ENCODE results near the gene GMIP. TPM values are rescaled to one million over a fixed set of nuclear protein-coding genes. Genes with fewer than 3 reads are reported as not detected.

The GMIP gene
- total and polyA plus RNA-seq, 2 donors (not counting 1 experiment from before 2014, with no cell fraction given): 2.3 to 5.3 TPM

- Histone ChIP-seq H2AFZ (ENCODE audit: low read length) (no peak overlapping the region), H4K20me1 (ENCODE audit: control insufficient read depth, extremely low read depth, insufficient read depth, low read length) (no peaks in the 10 kb centered on the region), H3K4me3 (replicated peaks in 1 of 4; ENCODE audit: control extremely low read depth in 1 of 4, insufficient read depth in 1 of 4, low read depth in 3 of 4, low read length in 4 of 4) (no peak overlapping the region), H3K27me3 (ENCODE audit: control insufficient read depth, insufficient read depth, low read length) (no peaks in the 10 kb centered on the region), H3K9me3 (ENCODE audit: control insufficient read depth, insufficient read depth, low read depth, low read length) (no peaks in the 10 kb centered on the region), H3K4me2 (ENCODE audit: extremely low read depth, insufficient read depth, low read length) (no peak overlapping the region), H3K27ac (ENCODE audit: insufficient read depth, low read length) (no peak overlapping the region), H3K4me1 (ENCODE audit: control insufficient read depth, extremely low read depth, insufficient read depth, low read length) (no peaks in the 10 kb centered on the region), H3K9ac (ENCODE audit: insufficient read depth, low read length) (no peak overlapping the region), H3K79me2 (ENCODE audit: control insufficient read depth, insufficient read depth, low read length) (no peaks in the 10 kb centered on the region), H3K36me3 (ENCODE audit: control insufficient read depth, insufficient read depth, low read length) (peaks cover 52% of the 10 kb centered on the region)
- TF ChIP-seq EZH2 (IDR thresholded peaks at IDR 0.05; ENCODE audit: low read length, missing control alignments) (no peak), CTCF (conservative IDR thresholded peaks at IDR 0.05 in 1 of 2, IDR thresholded peaks at IDR 0.05 in 1 of 2; ENCODE audit: low read depth in 1 of 2, low read length in 2 of 2) (no peak)
- peak in 1 of 2 donors; percentile 39 for DNase-seq (ENCODE audit: low read depth in 2 of 2)
These were observed 9.2 kb upstream of the GMIP start for GRCh38 chr19:19652482-19653295.

GRCh38 chr19:19651076-19651475 is 7.6 kb upstream of the GMIP start:
- Histone ChIP-seq H3K4me1 (ENCODE audit: control insufficient read depth, extremely low read depth, insufficient read depth, low read length) (no peaks in the 10 kb centered on the region), H2AFZ (ENCODE audit: low read length) (no peak overlapping the region), H3K4me3 (replicated peaks in 1 of 4; ENCODE audit: control extremely low read depth in 1 of 4, insufficient read depth in 1 of 4, low read depth in 3 of 4, low read length in 4 of 4) (no peak overlapping the region), H3K9ac (ENCODE audit: insufficient read depth, low read length) (no peak overlapping the region), H3K27ac (ENCODE audit: insufficient read depth, low read length) (no peak overlapping the region), H3K4me2 (ENCODE audit: extremely low read depth, insufficient read depth, low read length) (no peak overlapping the region), H4K20me1 (ENCODE audit: control insufficient read depth, extremely low read depth, insufficient read depth, low read length) (no peaks in the 10 kb centered on the region), H3K9me3 (ENCODE audit: control insufficient read depth, insufficient read depth, low read depth, low read length) (no peaks in the 10 kb centered on the region), H3K79me2 (ENCODE audit: control insufficient read depth, insufficient read depth, low read length) (no peaks in the 10 kb centered on the region), H3K36me3 (ENCODE audit: control insufficient read depth, insufficient read depth, low read length) (peaks cover 53% of the 10 kb centered on the region), H3K27me3 (ENCODE audit: control insufficient read depth, insufficient read depth, low read length) (no peaks in the 10 kb centered on the region)
- TF ChIP-seq CTCF (conservative IDR thresholded peaks at IDR 0.05 in 1 of 2, IDR thresholded peaks at IDR 0.05 in 1 of 2; ENCODE audit: low read depth in 1 of 2, low read length in 2 of 2) (no peak), EZH2 (IDR thresholded peaks at IDR 0.05; ENCODE audit: low read length, missing control alignments) (no peak)
- no peak for DNase-seq (ENCODE audit: low read depth in 2 of 2)

GRCh38 chr19:19650331-19650730 is 6.9 kb upstream of the GMIP start:
- no peaks in the 10 kb centered on the region for H3K79me2 ChIP-seq (ENCODE audit: control insufficient read depth, insufficient read depth, low read length)
- no peaks in the 10 kb centered on the region for H3K4me1 ChIP-seq (ENCODE audit: control insufficient read depth, extremely low read depth, insufficient read depth, low read length)
- H3K27me3 ChIP-seq (ENCODE audit: control insufficient read depth, insufficient read depth, low read length): no peaks in the 10 kb centered on the region
- no peak overlapping the region for H3K27ac ChIP-seq (ENCODE audit: insufficient read depth, low read length)
- no peak overlapping the region for H3K4me2 ChIP-seq (ENCODE audit: extremely low read depth, insufficient read depth, low read length)
- H3K9me3 ChIP-seq (ENCODE audit: control insufficient read depth, insufficient read depth, low read depth, low read length): no peaks in the 10 kb centered on the region
- TF ChIP-seq CTCF (conservative IDR thresholded peaks at IDR 0.05 in 1 of 2, IDR thresholded peaks at IDR 0.05 in 1 of 2; ENCODE audit: low read depth in 1 of 2, low read length in 2 of 2): no peak
- no peak for TF ChIP-seq EZH2 (IDR thresholded peaks at IDR 0.05; ENCODE audit: low read length, missing control alignments)
- no peak overlapping the region for H3K4me3 ChIP-seq (replicated peaks in 1 of 4; ENCODE audit: control extremely low read depth in 1 of 4, insufficient read depth in 1 of 4, low read depth in 3 of 4, low read length in 4 of 4)
- H4K20me1 ChIP-seq (ENCODE audit: control insufficient read depth, extremely low read depth, insufficient read depth, low read length): no peaks in the 10 kb centered on the region
- no peak for DNase-seq (ENCODE audit: low read depth in 2 of 2)
- H3K9ac ChIP-seq (ENCODE audit: insufficient read depth, low read length): no peak overlapping the region
- peaks cover 52% of the 10 kb centered on the region for H3K36me3 ChIP-seq (ENCODE audit: control insufficient read depth, insufficient read depth, low read length)
- no peak overlapping the region for H2AFZ ChIP-seq (ENCODE audit: low read length)

Data from fibroblast of lung (primary cell).